HG03159 (cell line): ENCODE data around the gene UBE2R2.
"Not testable (repeated sequence)": the region's sequence is repeated elsewhere in the genome, so short reads cannot be mapped to it uniquely, and the experiment has no call there.

Experiments used
- ATAC-seq: cut with Tn5 transposase; IDR thresholded peaks from one replicate; pipeline ENCODE4 v1.9.1; 2021; ENCODE audit warnings: mild to moderate bottlenecking, moderate library complexity; ENCODE audit not compliant: unreplicated experiment

The UBE2R2 gene

DNA sequence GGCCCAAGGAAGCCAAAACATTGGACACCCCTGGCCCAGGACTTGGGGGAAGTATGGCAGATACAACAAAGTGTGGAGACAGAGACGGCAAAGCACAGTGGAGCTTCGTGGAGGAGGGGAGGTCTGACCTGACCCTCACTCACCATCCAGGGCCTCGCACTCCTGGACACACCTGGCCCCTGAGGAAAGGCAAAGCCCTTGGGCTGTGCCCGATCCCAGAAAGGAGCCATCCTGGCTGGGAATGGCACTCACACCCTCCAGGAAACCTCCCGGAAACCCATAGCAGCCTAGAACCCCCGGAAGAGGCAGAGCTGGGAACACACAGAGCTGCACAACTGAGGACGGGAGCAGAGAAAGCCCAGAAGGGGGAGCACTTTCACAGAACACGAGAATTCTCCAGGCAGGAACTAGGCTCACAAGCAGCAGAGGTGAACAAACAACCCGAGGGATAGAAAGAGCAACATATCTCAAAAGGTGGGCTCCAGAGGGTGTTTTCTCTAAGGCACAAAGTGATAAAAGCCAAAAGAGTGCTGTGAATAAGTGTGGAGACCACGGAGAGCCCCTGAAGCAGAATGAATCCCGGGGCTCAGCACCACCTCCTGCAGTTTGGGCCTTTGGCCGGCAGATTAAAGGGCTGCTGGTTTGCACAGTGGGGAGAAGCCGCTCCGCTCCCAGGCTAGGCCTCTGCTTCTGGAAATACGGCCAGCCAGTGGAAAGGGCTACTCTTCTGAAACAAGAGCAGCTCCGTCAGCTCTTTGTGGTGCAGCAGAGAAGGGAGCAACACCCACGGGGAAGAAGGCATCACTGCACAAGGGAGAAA lies 108.2 kb downstream of the UBE2R2 start:
- no peak for ATAC-seq

DNA sequence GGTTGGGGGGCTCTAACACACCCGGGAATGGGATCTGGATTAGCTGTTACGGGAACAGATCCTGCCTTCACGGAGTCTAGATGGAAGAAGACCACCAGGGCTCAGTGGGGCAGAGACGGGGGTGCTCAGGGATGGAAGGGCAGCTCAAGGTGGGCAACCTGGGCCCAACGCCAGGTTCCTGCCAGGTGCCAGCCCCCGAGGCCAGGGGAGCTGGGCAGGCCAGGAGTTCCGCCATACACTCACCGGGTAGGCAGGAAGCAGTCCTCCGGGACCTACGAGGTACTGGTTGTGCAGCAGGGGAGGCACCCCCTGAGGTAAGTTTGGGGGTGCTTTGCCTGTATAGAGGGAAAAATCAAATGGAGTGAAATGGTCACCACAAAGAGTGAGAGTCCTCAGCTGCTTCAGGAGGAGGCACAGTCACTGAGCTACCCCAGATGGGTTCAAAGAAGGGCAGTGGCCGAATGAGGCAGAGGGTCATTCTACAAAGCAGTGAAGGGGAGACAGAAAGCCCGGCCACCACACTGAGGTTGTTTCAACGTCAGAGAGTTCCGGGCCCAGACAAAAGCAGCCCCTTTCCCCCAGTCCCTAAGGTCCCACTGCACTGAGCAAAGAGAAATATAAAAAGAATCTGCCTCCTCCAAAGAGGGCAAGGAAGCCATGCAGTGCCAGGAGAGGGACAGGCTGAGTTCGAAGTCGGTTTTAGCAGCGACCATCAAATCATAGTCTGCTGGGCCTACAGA lies 110.0 kb downstream of the UBE2R2 start:
- no peak for ATAC-seq

DNA sequence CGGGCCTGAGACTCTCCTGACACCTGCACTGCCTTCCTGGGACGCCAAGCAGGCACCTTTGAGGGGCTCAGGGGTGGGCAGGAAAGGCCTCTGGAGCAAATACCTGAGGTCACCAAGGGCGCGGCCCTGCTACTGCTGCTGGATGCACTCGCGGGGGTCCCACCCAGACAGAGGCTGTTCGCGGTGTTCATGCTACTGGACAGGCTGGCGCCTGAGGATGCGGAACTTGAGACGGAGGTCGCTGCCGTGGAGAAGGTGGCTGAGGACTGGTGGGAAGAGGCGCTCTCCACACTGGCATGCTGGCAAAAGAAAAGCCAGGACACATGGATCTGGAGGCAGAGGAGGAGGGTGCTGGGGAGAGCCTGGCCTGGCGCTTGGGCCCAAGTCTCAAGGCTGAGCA lies 110.7 kb downstream of the UBE2R2 start:
- no peak for ATAC-seq

DNA sequence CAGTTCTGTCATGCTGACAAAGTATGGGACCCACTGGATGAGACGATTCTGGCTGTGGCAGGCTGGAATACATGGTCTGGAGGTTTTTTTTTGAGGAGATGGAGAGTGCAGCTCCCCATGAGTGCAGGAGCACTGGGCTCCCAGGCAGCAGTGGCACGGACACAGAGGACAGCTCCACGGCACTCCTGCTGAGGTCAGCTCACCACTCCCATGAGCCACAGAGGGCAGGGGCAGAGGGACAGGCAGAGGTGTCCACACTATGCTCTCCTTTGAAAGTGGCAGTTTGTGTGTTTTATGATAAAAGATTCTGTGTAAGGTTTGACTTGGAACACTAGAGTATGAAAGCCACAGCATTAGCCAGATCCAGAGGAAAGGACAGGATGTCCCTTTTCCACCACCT lies 114.4 kb downstream of the UBE2R2 start:
- ATAC-seq, result no peak

DNA sequence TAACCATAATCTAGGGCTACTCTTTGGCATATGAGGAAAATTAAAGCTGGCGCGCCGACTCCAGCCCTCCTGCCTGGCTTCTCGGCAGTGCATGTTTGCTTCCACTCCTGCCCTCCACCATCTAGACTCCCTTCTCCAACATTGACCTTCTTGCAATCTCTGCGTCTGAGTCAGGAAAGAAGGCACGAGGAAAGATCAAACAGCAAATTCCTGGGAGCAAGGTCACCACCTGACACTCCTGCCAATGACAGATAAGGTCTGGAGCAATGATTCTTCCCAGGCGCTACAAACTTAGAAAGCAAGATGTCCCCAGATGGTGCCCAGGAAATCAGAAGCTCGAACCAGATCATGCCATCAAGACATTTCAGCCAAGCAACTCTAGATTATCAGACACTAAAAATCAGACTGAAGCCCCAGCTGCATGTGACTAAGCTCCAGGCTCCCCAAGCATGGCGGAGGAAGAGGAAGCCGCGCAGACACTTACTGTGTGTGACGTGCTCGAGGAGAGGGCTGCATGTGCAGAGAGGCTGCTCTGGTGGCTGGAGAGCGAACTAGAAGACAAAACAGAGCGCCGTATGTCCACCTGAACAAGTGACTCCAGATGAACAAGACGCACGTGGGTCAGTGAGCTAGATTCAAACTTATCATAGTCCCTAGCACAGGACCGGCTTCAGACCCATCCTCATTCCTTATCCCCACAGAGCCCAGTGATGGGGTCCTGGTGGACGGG lies 115.3 kb downstream of the UBE2R2 start:
- ATAC-seq, result no peak

DNA sequence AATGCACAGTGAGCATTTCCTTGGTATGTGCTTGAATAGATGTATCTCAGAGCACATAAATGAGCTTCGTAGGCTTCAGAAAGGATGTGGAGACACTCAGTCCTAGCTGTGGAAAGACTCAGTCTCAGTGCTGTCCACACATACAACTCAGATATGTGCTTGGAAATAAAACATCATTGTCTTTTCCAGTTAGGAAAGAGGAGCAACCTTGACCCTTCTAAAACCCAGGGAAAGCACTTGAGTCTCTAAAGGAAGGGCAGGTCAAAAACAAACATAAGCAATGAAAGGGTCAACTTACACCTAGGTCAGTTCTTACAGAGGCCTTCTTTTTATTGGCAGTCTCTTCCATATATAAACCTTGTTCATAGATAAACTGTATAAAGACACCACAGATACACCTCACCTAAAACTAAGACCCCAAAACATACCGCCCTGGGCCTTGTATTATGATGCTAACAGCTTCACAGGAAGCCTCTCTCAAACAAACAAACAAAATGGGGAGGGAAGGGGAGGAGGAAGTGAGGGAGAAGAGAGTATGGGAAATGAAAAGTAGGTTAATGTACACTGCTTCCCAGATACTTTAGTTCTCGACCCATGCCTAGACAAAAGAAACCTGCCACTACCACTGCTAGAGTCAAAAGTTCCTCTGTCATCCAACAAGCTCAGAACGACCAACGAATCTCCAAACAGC lies 117.4 kb downstream of the UBE2R2 start:
- no peak for ATAC-seq

DNA sequence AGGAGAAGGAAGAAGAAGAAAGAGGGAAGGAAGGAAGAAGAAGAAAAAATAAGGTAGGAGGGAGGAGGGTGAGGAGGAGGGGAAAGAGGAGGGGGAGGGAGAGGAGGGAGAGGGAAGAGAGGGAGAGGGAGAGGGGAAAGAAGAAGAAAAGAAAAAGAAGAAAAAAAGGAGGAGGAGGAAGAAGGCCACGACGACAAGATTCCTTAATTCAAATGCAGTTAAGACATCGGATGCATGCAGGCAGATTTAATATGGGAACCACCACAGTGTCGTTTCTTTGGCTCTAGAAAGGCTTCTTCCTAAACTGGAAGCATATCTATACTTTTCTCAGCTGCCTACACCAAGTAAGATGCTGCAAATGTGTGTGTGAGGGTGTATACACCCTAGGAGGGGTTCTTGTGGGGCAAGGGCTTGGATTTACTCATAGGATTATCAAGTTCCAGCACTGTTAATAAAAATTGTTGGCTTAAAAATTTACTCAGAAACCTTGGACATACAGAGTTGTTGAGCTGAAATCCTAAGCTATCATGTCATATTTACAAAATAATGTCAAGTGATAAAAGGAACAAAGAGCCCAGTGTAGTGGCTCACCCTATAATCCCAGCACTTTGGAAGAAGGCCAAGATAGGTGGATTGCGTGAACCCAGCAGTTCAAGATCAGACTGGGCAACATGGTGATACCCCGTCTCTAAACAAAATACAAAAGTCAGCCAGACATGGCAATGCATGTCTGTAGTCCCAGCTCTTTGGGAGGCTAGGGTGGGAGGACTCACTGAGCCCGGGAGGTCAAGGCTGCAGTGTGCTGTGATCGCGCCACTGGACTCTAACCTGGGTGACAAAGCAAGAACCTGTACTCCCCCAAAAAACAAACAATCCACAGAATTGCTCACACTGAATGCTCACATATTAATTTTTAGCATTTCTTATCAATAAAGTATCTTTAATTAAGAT lies 123.2 kb downstream of the UBE2R2 start:
- no peak for ATAC-seq

DNA sequence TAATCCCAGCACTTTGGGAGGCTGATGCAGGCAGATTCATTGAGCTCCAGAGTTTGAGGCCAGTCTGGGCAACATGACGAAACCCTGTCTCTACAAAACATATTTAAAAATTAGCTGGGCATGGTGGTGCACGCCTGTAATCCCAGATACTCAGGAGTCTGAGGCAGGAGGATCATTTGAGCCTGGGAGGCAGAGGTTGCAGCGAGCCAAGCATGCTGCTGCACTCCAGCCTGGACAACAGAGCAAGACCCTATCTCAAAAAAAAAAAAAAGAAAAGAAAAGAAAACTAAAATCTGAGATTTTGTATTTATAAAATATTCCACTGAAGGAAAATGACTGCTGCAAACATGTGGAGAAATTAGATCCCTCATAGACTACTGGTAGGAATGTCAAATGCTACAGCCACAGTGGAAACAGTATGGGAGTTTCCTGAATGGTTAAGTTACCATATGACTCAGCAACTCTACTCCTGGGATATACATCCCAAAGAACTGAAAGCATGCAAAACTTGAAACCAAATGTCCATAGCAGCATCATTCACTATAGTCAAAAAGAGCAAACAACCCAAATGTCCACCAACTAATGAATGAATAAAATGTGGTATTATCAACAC lies 125.6 kb downstream of the UBE2R2 start:
- no peak for ATAC-seq

DNA sequence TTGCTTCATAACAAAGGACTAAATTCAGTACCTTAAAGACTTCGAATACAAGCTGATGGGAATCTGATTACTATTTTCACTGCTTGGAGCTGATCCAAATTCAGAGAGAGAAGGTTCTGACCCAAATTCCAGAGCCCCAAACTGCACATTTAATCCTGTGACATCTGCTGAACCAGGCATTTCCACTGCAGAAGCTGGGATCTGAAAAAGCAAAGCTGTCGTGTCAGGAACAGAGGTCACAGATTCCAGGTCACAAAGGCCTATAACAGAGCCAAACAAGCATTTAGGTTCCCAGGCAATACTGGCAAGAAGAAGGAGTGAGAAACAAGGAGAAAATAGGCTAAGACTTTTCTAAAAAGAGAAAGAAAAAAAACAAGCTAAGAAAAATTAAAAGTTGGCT lies 126.4 kb downstream of the UBE2R2 start:
- no peak for ATAC-seq

DNA sequence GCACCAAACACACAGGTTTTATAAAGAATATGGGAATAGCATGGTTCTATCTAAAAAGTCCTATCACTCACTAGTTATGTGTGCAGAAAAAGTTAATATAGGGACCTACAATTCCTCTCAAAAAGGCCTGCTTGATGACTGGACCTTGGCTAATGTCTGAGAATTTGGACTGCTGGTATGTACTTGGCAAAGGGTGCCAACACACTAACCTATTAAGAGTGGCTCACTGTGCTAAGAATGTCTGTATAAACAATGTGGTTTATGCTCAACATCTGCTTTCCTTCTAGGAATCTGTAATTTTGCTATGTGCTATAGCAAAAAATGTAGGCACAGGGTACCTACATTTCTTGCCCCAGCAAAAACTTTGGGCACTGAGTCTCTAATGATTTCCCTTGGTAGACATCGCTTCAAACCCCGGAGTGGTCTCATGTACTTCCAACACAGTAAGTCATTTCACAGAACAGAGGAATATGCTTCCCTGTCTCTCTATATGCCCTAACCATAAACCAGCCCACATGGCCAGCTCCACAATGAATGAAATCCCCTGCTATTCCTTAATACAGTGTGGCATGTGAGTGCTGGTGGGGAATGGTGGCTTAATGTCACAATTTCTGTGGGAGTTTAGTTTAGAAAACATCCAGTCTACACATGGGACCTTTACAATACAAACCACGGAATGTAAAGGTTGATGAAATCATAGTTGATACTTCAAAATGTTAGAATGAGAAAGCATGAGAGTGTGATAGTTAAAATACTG lies 130.0 kb downstream of the UBE2R2 start:
- ATAC-seq, result no peak

DNA sequence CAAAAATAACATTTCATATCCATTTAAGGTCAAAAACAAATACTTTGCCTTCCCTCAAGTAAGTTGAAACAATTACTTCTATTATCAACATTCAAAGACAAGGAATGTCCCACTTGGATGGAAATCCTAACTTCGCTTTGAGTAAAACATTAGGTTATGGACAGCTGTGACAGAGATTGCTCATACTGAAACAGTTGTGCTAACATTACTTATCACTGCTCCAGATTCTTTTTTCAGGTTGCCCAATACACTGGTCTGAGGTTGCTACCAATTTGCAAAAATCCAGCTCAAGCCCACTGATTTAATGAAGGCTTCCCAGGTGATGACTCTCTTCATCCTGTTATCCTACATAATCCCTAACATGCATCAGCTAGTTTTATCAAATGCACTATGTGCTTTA lies 133.4 kb downstream of the UBE2R2 start:
- ATAC-seq, result no peak

DNA sequence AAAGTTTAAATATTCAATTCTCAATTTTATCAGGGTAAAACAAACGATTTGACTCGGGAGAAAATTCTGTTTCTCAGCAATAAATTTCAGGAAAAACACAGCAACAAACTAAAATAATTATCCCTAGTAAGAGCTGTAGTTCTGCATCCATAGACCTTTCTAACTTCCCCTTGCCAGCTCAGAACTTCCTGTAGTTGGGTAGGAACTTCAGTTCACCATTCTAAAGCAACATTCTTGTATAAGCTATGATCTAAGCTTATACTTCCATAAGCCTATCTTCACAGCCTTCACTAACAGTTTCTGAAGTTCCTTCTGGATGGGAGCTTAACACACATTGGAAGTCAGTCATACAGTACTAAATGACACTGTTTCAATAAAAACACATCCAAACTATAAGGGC lies 135.1 kb downstream of the UBE2R2 start:
- ATAC-seq, result no peak

DNA sequence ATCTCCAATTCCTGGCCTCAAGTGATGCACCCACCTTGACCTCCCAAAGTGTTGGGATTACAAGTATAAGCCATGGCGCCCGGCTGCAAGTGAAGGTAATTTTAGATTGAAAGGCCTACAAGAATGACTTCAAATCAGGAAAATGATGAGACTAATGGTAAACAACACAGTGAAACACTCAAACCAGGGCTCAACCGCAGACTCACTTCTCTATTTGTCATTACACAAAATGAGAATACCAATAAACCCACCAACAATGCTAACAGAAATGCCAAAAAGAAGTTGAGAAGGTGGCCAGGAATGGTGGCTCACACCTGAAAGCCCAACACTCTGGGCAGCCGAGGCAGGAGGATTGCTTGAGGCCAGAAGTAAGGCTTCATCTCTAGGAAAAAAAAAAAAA lies 139.6 kb downstream of the UBE2R2 start:
- ATAC-seq, result no peak

DNA sequence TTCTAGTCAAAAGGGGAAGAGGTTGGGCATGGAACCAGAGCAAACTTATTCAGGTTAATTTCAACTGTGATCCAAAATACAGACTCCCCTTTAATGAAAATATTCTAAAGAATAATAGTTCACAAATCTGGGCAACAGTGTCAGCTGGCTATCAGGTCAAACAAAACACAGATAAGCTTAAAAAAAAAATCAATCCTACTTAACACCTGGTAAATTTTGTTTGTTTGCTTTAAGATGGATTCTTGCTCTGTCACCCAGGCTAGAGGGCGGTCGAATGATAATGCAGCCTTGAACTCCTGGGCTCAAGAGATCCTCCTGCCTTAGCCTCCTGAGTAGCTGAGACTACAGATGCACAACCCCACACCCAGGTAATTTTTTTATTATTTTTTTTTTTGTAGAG lies 142.8 kb downstream of the UBE2R2 start:
- no peak for ATAC-seq

DNA sequence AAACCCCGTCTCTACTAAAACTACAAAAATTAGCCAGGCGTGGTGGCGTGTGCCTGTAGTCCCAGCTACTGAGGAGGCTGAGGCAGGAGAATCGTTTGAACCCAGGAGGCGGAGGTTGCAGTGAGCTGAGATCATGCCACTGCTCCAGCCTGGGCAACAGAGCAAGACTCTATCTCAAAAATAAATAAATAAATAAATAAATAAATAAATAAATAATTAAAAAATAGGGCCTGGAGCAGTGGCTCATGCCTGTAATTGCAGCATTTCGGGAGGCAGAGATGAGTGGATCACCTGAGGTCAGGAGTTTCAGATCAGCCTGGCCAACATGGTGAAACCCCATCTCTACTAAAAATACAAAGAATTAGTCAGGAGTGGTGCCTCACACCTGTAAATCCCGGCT lies 145.5 kb downstream of the UBE2R2 start:
- not testable (repeated sequence) for ATAC-seq

DNA sequence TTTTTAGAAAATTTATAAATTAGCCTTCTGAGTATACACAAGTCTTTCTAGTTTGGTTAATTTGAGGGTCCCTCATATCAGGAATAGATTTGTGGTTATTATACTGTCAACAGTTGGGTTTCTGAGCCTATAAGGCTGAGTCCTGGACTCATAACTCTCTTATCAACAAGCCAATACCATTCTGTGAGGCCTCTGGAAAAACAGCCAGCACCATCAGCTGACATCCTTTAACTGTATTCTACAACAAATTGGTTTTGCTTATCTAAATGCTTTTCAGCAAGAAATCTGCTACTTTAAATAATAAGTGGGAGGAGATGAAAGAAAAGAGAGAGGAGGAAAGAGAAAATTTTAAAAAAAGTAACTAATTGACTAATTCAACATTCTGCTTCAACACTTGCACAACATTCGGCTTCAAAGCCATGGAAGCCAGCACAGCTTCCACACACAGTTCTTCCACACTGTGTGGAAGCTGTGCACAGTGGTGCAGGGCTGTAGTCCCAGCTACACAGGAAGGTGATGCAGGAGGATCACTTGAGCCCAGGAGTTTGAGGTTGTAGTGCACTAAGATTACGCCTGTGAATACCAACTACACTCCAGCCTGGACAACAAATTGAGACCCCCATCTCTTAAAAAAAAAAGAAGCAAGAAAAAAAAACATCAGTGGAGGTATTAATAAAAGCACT lies 147.3 kb downstream of the UBE2R2 start:
- ATAC-seq, result no peak
